ENCODE measurements around the gene GAS5.
"Not testable (repeated sequence)": the region's sequence is repeated elsewhere in the genome, so short reads cannot be mapped to it uniquely, and the experiment has no call there.

GAS5 gene

GRCh38 chr1:173868266-173869020 is 654 bp upstream of the GAS5 start, which contains the start of gene ZBTB37:
Gene ZBTB37, plus strand, starts transcription at chr1:173868380. Its CDS starts 1,846 bp downstream, at chr1:173870226.
- DNase-seq, result peak; percentile 97

GRCh38 chr1:173867141-173867752 is 542 bp downstream of the GAS5 start:
- no peak for DNase-seq

- DNase-seq, result no peak
Measured at GRCh38 chr1:173866413-173867115, 1.2 kb downstream of the GAS5 start.

- no peak for DNase-seq
Measured at GRCh38 chr1:173865468-173866164, 2.2 kb downstream of the GAS5 start.

GRCh38 chr1:173864179-173864867 is 3.5 kb downstream of the GAS5 start:
- no peak for DNase-seq

- no peak for DNase-seq
Measured at GRCh38 chr1:173863224-173864161, 4.3 kb downstream of the GAS5 start.

- no peak for DNase-seq
Measured at GRCh38 chr1:173862769-173863223, 5.0 kb downstream of the GAS5 start.

- not testable (repeated sequence) for DNase-seq
Measured at GRCh38 chr1:173862146-173862768, 5.5 kb downstream of the GAS5 start.

- no peak for DNase-seq
Measured at GRCh38 chr1:173861731-173862145, 6.1 kb downstream of the GAS5 start.

GRCh38 chr1:173860065-173860464 is 7.7 kb downstream of the GAS5 start:
- no peak for DNase-seq

GRCh38 chr1:173859547-173859946 is 8.2 kb downstream of the GAS5 start:
- not testable (repeated sequence) for DNase-seq

- DNase-seq, result no peak
Measured at GRCh38 chr1:173857363-173857917, 10.3 kb downstream of the GAS5 start.

GRCh38 chr1:173856903-173857302 is 10.9 kb downstream of the GAS5 start:
- DNase-seq, result no peak

GRCh38 chr1:173856014-173856413 is 11.8 kb downstream of the GAS5 start:
- no peak for DNase-seq

GRCh38 chr1:173853074-173853473 is 14.7 kb downstream of the GAS5 start:
- DNase-seq, result no peak

GRCh38 chr1:173852105-173852504 is 15.7 kb downstream of the GAS5 start:
- no peak for DNase-seq

- DNase-seq, result no peak
Measured at GRCh38 chr1:173832748-173833147, 35.0 kb downstream of the GAS5 start.

- no peak for DNase-seq
Measured at GRCh38 chr1:173827611-173828010, 40.2 kb downstream of the GAS5 start.

- peak; percentile 100 for DNase-seq
Measured at GRCh38 chr1:173824315-173825081, 43.3 kb downstream of the GAS5 start, which contains the start of the genes CENPL and DARS2. Gene CENPL, minus strand, starts transcription at chr1:173824883. Its CDS starts 13,584 bp downstream, at chr1:173811299. Gene DARS2, plus strand, starts transcription at chr1:173824673. Its CDS starts 557 bp downstream, at chr1:173825230.

All from NCI-H526 treated with DMSO at 0.1 percent for 48 hours (cell line).